Measurements from ENCODE around the gene GTF3C5.

DNA sequence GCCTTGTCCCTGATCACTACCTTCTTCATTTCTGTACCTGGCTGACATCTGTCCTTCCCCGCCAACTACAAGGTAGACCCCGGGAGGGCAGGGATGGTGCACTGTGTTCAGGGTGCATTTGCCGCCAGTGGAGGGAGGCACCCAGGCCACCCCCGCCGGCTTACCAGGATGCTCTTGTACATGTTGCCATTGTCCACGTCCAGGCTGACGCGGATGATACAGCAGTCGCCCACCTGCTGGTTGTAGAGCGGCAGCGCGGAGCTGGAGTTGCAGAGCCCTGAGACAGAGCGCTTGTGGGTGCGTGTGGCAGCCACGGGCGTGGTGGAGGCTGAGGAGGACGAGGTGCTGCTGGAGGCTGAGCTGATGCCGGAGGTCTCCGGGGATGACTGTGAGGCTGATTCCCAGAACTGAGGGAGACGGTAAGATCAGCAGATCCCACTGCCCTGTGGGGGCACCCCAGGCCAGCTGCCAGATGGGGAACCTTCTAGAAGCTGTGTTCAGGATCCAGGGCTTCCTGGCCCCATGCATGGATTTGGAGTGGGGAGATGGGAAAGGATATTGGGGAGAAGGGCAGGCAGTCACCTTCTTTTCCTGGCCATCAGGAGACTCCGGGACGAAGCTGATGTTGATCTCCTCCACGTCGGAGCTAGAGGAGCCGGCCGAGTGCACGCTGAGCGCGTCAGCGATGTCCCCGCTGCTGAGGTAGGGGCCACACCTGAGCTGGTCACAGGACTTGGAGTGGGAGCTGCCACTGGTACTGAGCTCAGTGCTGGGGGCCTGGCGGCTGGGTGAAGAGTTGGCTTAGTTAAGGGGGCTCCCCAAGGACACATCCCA, 70.8 kb downstream of the GTF3C5 start:
- TF ChIP-seq, protein P1, sequence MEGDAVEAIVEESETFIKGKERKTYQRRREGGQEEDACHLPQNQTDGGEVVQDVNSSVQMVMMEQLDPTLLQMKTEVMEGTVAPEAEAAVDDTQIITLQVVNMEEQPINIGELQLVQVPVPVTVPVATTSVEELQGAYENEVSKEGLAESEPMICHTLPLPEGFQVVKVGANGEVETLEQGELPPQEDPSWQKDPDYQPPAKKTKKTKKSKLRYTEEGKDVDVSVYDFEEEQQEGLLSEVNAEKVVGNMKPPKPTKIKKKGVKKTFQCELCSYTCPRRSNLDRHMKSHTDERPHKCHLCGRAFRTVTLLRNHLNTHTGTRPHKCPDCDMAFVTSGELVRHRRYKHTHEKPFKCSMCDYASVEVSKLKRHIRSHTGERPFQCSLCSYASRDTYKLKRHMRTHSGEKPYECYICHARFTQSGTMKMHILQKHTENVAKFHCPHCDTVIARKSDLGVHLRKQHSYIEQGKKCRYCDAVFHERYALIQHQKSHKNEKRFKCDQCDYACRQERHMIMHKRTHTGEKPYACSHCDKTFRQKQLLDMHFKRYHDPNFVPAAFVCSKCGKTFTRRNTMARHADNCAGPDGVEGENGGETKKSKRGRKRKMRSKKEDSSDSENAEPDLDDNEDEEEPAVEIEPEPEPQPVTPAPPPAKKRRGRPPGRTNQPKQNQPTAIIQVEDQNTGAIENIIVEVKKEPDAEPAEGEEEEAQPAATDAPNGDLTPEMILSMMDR (IDR thresholded peaks at IDR 0.05): no peak
- TF ChIP-seq NFE2L1 (CRISPR knock-in tag; IDR thresholded peaks at IDR 0.05) (no peak), TP53 (CRISPR knock-in tag; IDR thresholded peaks at IDR 0.05) (no peak), MAX (CRISPR knock-in tag; IDR thresholded peaks at IDR 0.05) (no peak), FOXJ3 (CRISPR knock-in tag; IDR thresholded peaks at IDR 0.05; ENCODE audit: borderline replicate concordance) (no peak), NR1H2 (CRISPR knock-in tag; IDR thresholded peaks at IDR 0.05) (no peak), ZBTB43 (CRISPR knock-in tag; IDR thresholded peaks at IDR 0.05) (no peak), MLX (CRISPR knock-in tag; IDR thresholded peaks at IDR 0.05) (no peak), TCF7 (CRISPR knock-in tag; IDR thresholded peaks at IDR 0.05; ENCODE audit: low read depth) (no peak), ZNF138 (CRISPR knock-in tag; conservative IDR thresholded peaks at IDR 0.05) (no peak), ZNF512 (CRISPR knock-in tag; IDR thresholded peaks at IDR 0.05; ENCODE audit: borderline replicate concordance) (no peak), E2F1 (CRISPR knock-in tag; IDR thresholded peaks at IDR 0.05) (no peak), ELF4 (CRISPR knock-in tag; IDR thresholded peaks at IDR 0.05; ENCODE audit: low read depth) (no peak), HMGA2 (CRISPR knock-in tag; IDR thresholded peaks at IDR 0.05) (no peak)

Data from WTC11 (cell line).